ENCODE data around the gene CST7. TPM values are rescaled to one million over a fixed set of nuclear protein-coding genes. Genes with fewer than 3 reads are reported as not detected.

Gene CST7
- total RNA-seq, 1 donor from 2014 or later = not detected

DNA sequence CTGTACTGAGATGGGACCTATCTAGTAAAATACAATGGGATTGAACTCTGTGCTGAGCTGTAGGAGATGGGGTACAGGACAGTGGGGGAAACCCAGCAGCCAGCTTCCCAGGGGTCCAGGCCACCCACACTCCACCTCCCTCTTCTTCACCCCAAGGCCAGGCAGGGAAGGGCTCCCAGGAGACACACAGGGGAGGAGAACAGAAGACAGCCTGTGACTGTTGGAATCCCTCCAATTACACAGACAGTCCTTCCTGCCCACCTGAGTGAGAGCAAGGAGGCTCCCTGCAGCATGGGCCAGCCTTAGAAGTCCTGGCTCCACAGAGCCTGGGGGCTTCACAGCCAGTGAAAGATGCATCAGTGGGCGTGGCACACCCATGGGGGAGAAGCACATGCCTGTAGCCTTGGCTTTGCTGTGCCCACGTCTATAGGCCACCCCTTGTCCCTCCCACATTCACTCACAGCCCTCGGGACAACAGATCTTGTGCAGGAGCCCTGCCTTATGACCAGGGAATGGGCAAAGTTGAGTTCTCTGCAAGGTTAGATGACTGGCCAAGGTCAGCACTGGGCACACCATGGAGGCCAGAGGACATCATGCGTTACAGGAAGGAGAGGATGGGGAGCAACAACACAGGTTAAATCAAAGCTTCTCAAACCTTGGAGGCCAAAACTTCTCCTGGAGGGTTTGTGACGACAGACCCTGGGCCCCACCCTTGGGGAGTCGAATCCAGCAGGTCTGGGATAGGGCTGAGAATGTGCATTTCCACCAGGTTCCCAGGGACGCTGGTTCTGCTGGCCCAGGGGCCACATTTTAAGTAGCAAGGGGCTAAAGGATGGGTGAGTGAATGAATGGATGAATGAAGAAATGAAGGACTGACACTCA lies 12.3 kb upstream of the CST7 start:
- Mint-ChIP-seq H3K4me1 (no peaks in the 10 kb centered on the region), H3K9me3 (peaks cover 5% of the 10 kb centered on the region), H3K36me3 (ENCODE audit: low read depth) (no peaks in the 10 kb centered on the region), H3K27ac (ENCODE audit: unreplicated experiment) (no peak overlapping the region), H3K4me3 (no peak overlapping the region), H3K27me3 (ENCODE audit: low read depth) (no peaks in the 10 kb centered on the region)
- TF ChIP-seq, protein P1, sequence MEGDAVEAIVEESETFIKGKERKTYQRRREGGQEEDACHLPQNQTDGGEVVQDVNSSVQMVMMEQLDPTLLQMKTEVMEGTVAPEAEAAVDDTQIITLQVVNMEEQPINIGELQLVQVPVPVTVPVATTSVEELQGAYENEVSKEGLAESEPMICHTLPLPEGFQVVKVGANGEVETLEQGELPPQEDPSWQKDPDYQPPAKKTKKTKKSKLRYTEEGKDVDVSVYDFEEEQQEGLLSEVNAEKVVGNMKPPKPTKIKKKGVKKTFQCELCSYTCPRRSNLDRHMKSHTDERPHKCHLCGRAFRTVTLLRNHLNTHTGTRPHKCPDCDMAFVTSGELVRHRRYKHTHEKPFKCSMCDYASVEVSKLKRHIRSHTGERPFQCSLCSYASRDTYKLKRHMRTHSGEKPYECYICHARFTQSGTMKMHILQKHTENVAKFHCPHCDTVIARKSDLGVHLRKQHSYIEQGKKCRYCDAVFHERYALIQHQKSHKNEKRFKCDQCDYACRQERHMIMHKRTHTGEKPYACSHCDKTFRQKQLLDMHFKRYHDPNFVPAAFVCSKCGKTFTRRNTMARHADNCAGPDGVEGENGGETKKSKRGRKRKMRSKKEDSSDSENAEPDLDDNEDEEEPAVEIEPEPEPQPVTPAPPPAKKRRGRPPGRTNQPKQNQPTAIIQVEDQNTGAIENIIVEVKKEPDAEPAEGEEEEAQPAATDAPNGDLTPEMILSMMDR (conservative IDR thresholded peaks at IDR 0.05) = no peak
- no peak for DNase-seq (ENCODE audit: low read depth, low spot score)

DNA sequence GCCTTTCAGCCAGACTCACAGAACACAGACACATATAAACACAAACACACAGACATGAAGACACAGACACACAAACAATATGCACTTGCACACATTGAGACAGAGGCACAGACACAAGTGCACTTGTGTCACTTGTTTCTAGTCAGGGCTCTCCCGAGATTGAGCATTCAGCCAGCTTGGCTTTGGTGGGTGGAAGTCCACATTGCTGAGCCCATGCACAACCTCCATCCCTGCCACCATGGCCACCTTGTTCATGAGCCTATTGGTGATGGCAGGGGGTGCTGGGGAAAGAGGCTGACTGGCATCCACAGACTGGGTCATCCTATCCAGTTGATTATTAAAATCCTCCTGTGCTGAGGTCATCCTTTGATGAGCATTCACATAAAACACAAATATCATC lies 11.5 kb upstream of the CST7 start:
- no peak for DNase-seq (ENCODE audit: low read depth, low spot score)
- Mint-ChIP-seq H3K36me3 (ENCODE audit: low read depth) (peaks cover 2% of the 10 kb centered on the region), H3K4me1 (no peaks in the 10 kb centered on the region), H3K27ac (ENCODE audit: unreplicated experiment) (no peak overlapping the region), H3K27me3 (ENCODE audit: low read depth) (no peaks in the 10 kb centered on the region), H3K4me3 (no peak overlapping the region), H3K9me3 (peaks cover 7% of the 10 kb centered on the region)
- TF ChIP-seq, protein P1 (conservative IDR thresholded peaks at IDR 0.05) = no peak

DNA sequence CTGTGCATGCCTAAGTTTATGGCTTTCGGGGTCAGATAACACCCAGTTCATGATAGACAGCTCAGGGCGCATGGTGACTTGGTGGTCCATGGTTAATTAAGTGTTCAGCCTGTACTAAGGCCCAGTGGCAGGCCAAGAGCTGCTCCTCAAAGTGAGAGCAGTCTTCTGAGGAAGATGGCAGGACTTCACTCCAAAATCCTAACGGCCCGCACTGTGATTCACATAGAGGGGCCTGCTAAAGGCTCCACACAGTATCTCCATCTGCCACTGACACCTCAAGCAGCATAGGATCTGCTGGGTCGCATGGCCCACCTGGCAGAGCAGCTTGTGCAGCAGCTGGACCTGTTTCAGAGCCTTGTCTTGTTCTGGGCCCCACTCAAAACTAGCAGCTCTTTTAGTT lies 10.6 kb upstream of the CST7 start:
- TF ChIP-seq, protein P1 (conservative IDR thresholded peaks at IDR 0.05) = no peak
- H3K4me3 Mint-ChIP-seq = no peak overlapping the region
- no peaks in the 10 kb centered on the region for H3K27me3 Mint-ChIP-seq (ENCODE audit: low read depth)
- H3K36me3 Mint-ChIP-seq (ENCODE audit: low read depth) = peaks cover 2% of the 10 kb centered on the region
- H3K27ac Mint-ChIP-seq (ENCODE audit: unreplicated experiment) = no peak overlapping the region
- DNase-seq (ENCODE audit: low read depth, low spot score) = no peak
- peaks cover 7% of the 10 kb centered on the region for H3K9me3 Mint-ChIP-seq
- no peaks in the 10 kb centered on the region for H3K4me1 Mint-ChIP-seq

DNA sequence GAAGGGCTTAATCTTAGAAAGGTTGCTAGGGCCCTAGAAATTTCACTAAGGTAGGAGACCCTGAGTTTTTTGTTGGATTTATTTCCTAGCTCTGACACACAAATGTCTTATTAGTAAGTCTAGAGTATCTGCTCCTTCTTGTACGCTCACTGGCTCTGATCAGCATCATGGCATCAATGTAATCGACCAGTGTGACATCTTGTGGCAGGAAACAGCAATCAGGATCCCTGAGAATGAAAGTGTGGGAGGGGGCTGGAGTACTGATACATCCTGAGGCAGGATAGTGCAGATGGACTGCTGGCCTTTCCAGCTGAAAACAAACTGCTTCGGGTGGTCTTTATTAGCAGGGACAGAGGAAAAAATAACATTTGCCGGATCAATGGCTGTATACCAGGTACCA lies 10.0 kb upstream of the CST7 start:
- Mint-ChIP-seq H3K9me3 (peaks cover 7% of the 10 kb centered on the region), H3K36me3 (ENCODE audit: low read depth) (peaks cover 2% of the 10 kb centered on the region), H3K4me3 (no peak overlapping the region), H3K27me3 (ENCODE audit: low read depth) (no peaks in the 10 kb centered on the region), H3K27ac (ENCODE audit: unreplicated experiment) (no peak overlapping the region), H3K4me1 (no peaks in the 10 kb centered on the region)
- TF ChIP-seq, protein P1 (conservative IDR thresholded peaks at IDR 0.05) = no peak
- DNase-seq (ENCODE audit: low read depth, low spot score) = no peak

DNA sequence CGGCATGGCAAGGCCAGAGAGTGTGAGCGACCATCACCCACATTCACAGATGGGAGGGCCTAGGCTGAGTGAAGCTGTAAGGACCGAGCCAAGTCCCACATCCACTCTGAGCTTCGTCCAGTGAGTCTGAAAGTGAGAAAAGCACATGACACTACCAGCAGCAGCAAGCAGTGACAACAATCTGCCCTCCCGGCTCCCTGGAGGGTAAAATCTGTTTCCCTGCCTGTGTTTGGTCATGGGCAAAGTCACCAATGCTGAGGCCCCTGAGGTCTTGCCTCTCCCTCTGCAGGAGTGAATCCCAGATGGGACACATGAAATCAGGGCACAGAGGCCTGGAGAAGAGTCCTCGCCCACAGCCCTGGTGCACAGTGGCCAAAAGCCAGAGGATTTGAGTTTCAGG lies 6.4 kb upstream of the CST7 start:
- Mint-ChIP-seq H3K36me3 (ENCODE audit: low read depth) (peaks cover 8% of the 10 kb centered on the region), H3K4me1 (no peaks in the 10 kb centered on the region), H3K4me3 (no peak overlapping the region), H3K9me3 (peaks cover 17% of the 10 kb centered on the region), H3K27me3 (ENCODE audit: low read depth) (peaks cover 12% of the 10 kb centered on the region), H3K27ac (ENCODE audit: unreplicated experiment) (no peak overlapping the region)
- TF ChIP-seq, protein P1 (conservative IDR thresholded peaks at IDR 0.05) = no peak
- no peak for DNase-seq (ENCODE audit: low read depth, low spot score)
